GM19468 (cell line): ENCODE data around the gene YEATS4.

Source experiments
- ATAC-seq: cut with Tn5 transposase; IDR thresholded peaks from one replicate; pipeline ENCODE4 v1.9.1; 2021; ENCODE audit warnings: mild to moderate bottlenecking, moderate library complexity, moderate number of reproducible peaks; ENCODE audit not compliant: unreplicated experiment; ENCODE audit errors: extremely low read depth

YEATS4 gene

GRCh38 chr12:69428351-69429073 is 69.0 kb downstream of the YEATS4 start:
- no peak for ATAC-seq

GRCh38 chr12:69430942-69431590 is 71.5 kb downstream of the YEATS4 start:
- ATAC-seq, result no peak

- no peak for ATAC-seq
Observed at GRCh38 chr12:69431591-69432222, 72.2 kb downstream of the YEATS4 start.

GRCh38 chr12:69433653-69434052 is 74.1 kb downstream of the YEATS4 start:
- no peak for ATAC-seq

GRCh38 chr12:69435644-69436043 is 76.1 kb downstream of the YEATS4 start:
- no peak for ATAC-seq

- ATAC-seq, result no peak
Observed at GRCh38 chr12:69437073-69437472, 77.5 kb downstream of the YEATS4 start.

- ATAC-seq, result no peak
Observed at GRCh38 chr12:69438539-69438938, 79.0 kb downstream of the YEATS4 start.

GRCh38 chr12:69440016-69440415 is 80.5 kb downstream of the YEATS4 start:
- ATAC-seq, result no peak
